ENCODE measurements around the gene ANO2.

Gene ANO2

DNA sequence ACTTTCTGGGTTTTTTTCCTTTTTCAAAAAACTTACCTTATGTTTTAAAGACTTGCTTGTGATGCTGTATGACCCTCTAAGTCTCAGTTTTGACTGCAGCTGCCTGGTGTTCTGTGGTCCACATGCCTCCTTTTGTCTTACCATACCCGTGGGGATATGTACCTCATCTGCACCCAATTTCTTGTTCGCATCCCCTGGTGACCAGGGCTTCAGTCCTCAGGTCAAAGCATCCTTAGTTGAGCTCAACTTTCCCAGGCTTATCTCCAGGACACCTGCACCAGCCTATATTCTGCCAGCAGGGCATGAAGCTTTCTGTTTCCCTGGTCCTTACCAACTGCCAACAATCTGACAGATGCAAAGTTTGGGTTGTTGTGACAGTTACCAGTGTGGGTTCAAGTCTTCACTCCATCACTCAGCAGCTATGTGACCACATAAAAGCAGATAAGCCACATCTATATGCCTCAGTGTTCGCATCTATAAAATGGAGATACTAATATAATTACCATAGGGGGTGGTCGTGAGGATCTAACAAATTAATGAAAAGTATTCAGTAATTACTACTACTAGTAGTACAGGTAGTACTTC, 419.2 kb downstream of the ANO2 start:
- DNase-seq (ENCODE audit: extremely low read depth, low read depth): no peak
- TF ChIP-seq, protein P1, sequence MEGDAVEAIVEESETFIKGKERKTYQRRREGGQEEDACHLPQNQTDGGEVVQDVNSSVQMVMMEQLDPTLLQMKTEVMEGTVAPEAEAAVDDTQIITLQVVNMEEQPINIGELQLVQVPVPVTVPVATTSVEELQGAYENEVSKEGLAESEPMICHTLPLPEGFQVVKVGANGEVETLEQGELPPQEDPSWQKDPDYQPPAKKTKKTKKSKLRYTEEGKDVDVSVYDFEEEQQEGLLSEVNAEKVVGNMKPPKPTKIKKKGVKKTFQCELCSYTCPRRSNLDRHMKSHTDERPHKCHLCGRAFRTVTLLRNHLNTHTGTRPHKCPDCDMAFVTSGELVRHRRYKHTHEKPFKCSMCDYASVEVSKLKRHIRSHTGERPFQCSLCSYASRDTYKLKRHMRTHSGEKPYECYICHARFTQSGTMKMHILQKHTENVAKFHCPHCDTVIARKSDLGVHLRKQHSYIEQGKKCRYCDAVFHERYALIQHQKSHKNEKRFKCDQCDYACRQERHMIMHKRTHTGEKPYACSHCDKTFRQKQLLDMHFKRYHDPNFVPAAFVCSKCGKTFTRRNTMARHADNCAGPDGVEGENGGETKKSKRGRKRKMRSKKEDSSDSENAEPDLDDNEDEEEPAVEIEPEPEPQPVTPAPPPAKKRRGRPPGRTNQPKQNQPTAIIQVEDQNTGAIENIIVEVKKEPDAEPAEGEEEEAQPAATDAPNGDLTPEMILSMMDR (IDR thresholded peaks at IDR 0.05; ENCODE audit: low read depth, low read length): no peak

DNA sequence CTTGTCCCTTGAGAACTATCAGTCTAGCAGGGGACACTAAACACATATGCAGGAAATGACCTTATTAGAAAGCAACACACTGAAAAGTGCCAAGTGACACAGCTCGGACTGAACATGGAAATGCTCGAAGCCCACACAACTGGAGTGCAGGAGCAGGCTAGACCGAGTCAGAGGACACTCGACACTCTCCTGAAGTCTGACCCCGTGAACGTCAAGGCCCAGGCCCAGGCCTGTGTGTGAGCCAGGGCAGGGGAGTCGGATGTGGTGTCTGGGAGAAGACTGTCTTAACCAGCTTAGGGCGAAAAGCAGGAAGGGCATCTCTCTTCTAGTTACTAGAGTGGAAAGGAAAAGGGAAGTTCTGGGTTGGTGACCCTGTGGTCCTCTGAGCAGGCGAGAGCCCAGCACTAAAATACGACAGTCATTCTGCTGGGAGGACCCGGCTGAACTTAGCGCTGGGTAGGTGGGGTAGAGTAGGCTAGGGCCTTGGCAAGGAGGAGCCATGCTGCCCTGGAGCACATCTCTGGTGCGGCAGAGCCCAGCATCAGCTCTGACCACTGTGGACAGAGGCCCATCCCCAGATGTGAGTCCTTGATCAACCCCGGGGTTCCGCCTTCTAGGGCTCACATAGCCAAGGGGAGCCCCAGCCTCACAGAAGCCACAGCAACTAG, 420.2 kb downstream of the ANO2 start:
- DNase-seq (ENCODE audit: extremely low read depth, low read depth): no peak
- TF ChIP-seq, protein P1 (IDR thresholded peaks at IDR 0.05; ENCODE audit: low read depth, low read length): no peak

DNA sequence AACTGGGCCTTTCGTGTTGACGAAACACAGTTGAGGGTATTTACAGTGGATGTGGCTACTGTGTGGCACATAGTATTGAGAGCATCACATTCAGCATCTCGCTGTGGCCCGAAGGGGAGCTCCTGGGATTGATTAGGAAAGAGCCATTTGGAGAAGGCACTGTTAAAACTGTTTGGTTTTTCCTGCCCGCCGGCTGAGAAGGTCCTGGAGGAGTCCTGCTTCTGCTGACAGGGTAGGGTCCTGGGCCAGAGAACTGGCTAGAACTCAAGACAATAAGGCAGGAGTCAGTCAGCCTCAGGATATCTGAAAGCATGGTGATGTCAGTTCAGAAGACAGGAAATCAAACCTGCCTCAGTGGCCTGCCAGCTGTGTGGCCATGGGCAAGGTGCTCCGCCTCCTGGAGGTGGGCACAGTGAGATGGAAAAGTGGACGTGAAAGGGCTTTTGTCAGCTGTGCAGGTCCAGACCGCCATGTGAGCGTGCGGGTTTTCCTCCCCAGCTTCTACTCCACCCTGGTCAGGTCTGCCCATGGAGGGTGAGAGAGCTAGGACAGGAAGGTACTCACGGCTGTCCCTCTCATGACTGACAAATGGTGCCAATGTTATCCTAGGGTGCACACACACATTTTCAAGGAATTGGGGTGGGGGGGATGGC, 420.8 kb downstream of the ANO2 start:
- TF ChIP-seq, protein P1 (IDR thresholded peaks at IDR 0.05; ENCODE audit: low read depth, low read length): no peak
- DNase-seq (ENCODE audit: extremely low read depth, low read depth): no peak

DNA sequence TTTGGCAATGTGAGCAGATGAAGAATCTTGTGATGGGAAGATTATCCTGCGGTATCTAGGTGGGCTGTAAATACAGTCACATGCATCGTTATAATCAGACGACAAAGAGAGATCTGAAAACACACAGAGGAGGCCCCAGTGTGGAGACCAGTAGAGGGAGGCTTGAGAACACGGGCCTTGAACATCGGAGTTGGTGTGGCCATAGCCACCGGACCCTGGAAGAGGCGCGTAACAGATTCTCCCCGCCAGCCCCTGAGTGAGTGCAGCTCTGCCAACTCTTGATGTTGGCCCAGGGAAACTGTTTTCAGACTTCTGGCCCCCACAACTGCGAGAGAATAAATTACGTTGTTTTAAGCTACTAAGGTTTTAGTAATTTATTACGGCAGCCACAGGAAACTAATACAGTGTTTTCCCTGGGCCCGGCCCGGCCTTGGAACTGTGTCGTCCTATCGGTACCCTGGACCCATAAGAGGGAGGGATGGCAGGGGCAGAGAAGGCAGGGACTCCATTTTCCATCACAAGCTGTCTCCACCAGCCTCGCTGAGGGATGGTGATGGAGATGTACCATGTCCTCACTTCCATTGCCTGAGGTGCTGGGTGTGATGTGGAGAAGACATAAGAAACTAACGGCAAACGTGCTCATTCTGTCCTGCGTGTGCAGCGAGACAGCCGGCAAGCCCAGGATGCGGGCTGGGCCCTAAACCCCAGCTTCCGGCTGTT, 421.5 kb downstream of the ANO2 start:
- DNase-seq (ENCODE audit: extremely low read depth, low read depth): no peak
- TF ChIP-seq, protein P1 (IDR thresholded peaks at IDR 0.05; ENCODE audit: low read depth, low read length): no peak

DNA sequence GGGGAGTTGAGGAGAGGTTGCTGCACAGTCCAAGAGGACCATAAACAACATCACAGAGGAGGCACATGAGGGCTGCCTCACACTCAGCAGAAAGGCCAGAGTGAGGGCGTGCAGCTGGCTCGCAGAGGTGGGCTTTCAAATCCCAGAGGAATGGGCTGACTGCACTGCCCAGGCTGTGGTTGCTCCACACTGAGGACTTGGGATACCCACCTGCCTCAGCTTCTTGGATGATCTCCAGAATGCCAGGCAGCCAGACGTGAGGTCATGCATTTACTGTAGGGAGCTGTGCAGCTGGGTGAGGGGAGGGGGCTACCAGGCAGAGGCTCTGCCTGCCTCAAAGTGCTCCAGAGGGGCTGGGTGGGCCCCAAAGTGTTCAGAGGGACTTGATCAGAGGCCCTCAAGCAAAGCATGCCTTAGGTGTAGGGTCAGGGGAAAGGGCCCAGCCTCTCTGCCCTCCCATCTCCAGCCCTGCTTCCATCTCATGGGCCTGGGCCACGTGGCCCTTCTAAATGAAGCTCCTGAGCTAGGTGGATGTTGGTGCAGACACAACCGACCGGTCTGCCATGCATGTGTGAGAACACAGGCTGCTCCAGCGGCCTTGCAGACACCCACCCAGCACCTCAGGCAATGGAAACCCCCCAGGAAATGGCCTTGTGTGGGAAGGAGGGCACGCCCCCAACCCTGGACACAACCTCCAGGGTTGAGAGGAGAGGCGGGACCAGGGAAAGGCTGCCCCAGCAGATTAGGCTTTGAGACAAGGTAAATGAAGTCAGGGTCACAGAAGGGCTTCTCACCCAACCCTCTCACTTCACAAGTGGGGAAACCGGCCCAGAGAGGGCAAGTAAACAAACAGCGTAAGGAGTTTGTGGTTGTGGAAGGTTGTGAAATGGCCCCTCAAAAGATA, 422.4 kb downstream of the ANO2 start:
- TF ChIP-seq, protein P1 (IDR thresholded peaks at IDR 0.05; ENCODE audit: low read depth, low read length): no peak
- no peak for DNase-seq (ENCODE audit: extremely low read depth, low read depth)

DNA sequence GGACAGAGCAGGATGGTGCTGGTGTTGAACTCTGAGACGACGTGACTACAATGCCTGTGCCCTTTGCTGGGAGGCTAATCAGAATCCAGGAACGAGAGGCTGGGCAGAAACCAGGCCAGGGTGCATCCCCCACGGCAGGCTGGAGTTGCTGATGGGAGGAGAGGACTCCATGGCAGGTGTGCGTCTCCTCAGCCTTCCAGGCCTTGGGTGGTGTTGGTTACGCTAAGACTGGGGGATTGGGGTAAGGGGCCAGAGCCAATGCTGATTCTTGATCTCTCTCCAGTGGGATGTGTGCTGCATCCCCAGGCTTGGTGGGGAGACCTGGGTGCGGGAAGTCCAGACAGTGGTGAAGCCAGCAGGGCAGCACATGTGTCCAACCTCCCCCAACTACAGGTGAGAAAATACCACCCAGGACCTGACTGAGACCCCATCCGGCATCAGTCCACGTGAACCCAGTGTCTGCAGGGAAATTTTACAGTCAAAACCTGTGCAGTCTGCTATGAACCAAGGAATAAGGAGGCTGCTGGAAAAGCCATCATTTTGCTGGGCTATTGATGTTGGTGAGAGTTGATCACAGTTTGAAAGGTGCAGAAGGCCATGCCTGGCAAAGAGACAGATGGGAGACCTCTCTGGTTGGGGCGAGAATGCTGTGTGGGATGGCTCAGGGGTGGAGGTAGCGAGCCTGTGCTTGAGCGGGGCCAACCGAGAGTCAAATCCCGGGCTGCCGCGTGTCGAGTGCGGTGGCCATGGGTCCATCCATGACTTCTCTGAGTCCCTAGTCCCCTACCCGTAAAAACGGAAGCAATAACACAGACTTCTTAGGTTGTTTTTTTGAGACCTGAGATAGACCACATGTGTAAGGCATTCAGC, 423.4 kb downstream of the ANO2 start:
- TF ChIP-seq, protein P1 (IDR thresholded peaks at IDR 0.05; ENCODE audit: low read depth, low read length): no peak
- no peak for DNase-seq (ENCODE audit: extremely low read depth, low read depth)
